Inferior parietal cortex (tissue), 1 donor: ENCODE measurements around the gene OR2G3.
A peak's percentile ranks its signal among the peaks of the same experiment; 100 is the strongest.

Source experiments
- DNase-seq: peaks from one replicate; pipeline ENCODE4 v3.0.0-alpha.2; 2016; ENCODE audit errors: extremely low spot score

The OR2G3 gene

GRCh38 chr1:247605286-247605685 lies at the start of gene OR2G3:
Gene OR2G3 (plus strand): TSS chr1:247605586. CDS start chr1:247605586, 0 bp downstream.
- DNase-seq = no peak

GRCh38 chr1:247557926-247558674 lies 47.3 kb upstream of the OR2G3 start:
- DNase-seq = no peak

- no peak for DNase-seq
These were observed 43.7 kb upstream of the OR2G3 start for GRCh38 chr1:247561711-247562110.

GRCh38 chr1:247562198-247562597 lies 43.2 kb upstream of the OR2G3 start:
- DNase-seq = no peak

- DNase-seq = no peak
These were observed 31.1 kb upstream of the OR2G3 start for GRCh38 chr1:247574236-247574635.

GRCh38 chr1:247574664-247575063 lies 30.7 kb upstream of the OR2G3 start:
- no peak for DNase-seq

GRCh38 chr1:247576514-247576913 lies 28.9 kb upstream of the OR2G3 start:
- peak; percentile 14 for DNase-seq

GRCh38 chr1:247578946-247579460 lies 26.4 kb upstream of the OR2G3 start:
- DNase-seq = no peak

- no peak for DNase-seq
These were observed 17.3 kb upstream of the OR2G3 start, which contains the start of gene OR2G2 for GRCh38 chr1:247588060-247588459. Gene OR2G2 (plus strand): TSS chr1:247588360. CDS start chr1:247588360, 0 bp downstream.

GRCh38 chr1:247613405-247613804 lies 8.0 kb downstream of the OR2G3 start:
- DNase-seq = no peak

GRCh38 chr1:247614625-247615024 lies 9.2 kb downstream of the OR2G3 start:
- DNase-seq = no peak

GRCh38 chr1:247627951-247628350 lies 22.6 kb downstream of the OR2G3 start:
- no peak for DNase-seq

GRCh38 chr1:247638011-247638410 lies 32.6 kb downstream of the OR2G3 start:
- DNase-seq = no peak

- no peak for DNase-seq
These were observed 33.4 kb downstream of the OR2G3 start for GRCh38 chr1:247638781-247639180.

GRCh38 chr1:247639381-247639981 lies 34.1 kb downstream of the OR2G3 start:
- DNase-seq = no peak

- no peak for DNase-seq
These were observed 37.4 kb downstream of the OR2G3 start for GRCh38 chr1:247642742-247643141.

- no peak for DNase-seq
These were observed 41.5 kb downstream of the OR2G3 start for GRCh38 chr1:247646867-247647266.

- DNase-seq = no peak
These were observed 42.5 kb downstream of the OR2G3 start for GRCh38 chr1:247647864-247648263.

- DNase-seq = no peak
These were observed 47.7 kb downstream of the OR2G3 start for GRCh38 chr1:247653040-247653439.
